Testis (tissue), 2 donors: ENCODE results near the gene KCNQ1.

Source experiments
- POLR2A ChIP-seq: fragments of 450-650 bp; IDR thresholded peaks from one replicate; pipeline ENCODE4 v1.6.1; 2017; ENCODE audit warnings: antibody characterized with exemption, mild to moderate bottlenecking, moderate library complexity
- TF ChIP-seq, protein P1 (sequence below), 3 experiments: fragments of 450-650 bp in 2 of 3; fragments of 200-600 bp in 1 of 3; sonication (generic) in 1 of 3; IDR thresholded peaks; one replicate each; pipeline ENCODE4 v1.5.1; 2016 to 2019; ENCODE audit warnings: antibody characterized with exemption in 3 of 3, mild to moderate bottlenecking in 2 of 3, moderate library complexity in 1 of 3

DNA sequence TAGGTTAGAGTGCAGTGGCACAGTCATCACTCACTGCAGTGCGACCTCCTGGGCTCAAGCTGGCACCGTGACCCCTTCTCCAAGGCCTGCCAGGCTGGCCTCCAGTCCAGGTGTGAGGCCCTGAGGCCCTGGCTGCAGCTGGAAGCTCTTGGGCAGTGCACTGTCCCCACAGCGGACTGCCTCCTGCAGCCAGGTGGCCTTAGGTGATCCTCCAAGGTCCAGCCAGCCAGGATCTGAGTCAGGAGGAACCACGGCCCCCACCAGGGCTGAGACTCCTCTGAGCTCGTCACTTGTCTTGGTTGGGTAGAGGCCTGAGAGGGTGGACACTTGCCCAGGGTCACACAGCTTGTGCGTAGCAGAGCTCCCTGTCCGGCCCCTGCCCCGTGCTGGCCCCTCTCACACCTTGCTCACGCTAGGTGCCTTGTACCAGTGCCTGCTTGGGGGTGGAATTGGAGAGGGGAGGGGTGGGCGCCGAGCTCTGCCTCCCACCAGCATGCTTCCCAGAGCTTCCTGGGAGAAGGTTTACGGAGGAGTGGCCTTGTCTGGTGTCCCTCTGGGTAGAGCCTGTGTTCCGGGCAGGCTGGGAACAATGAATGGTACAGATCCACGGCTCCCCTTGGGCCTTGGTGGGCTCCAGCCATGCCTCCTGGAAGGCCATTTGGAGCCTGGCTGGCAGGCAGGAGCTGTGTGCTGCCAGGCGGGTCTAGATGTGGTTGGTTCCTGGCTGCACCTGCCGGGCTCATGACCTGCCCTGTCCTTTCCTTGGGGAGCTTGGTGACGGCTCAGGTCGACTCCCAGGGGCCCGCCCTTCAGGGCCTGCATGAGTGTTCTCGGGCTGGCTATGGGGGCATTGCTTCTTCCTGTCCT, 20.6 kb downstream of the KCNQ1 start:
- TF ChIP-seq, protein P1, sequence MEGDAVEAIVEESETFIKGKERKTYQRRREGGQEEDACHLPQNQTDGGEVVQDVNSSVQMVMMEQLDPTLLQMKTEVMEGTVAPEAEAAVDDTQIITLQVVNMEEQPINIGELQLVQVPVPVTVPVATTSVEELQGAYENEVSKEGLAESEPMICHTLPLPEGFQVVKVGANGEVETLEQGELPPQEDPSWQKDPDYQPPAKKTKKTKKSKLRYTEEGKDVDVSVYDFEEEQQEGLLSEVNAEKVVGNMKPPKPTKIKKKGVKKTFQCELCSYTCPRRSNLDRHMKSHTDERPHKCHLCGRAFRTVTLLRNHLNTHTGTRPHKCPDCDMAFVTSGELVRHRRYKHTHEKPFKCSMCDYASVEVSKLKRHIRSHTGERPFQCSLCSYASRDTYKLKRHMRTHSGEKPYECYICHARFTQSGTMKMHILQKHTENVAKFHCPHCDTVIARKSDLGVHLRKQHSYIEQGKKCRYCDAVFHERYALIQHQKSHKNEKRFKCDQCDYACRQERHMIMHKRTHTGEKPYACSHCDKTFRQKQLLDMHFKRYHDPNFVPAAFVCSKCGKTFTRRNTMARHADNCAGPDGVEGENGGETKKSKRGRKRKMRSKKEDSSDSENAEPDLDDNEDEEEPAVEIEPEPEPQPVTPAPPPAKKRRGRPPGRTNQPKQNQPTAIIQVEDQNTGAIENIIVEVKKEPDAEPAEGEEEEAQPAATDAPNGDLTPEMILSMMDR (IDR thresholded peaks at IDR 0.05), result no peak
- TF ChIP-seq POLR2A, result no peak
